K562 (cell line): Measurements from ENCODE around the gene HCRTR1. TPM values are rescaled to one million over a fixed set of nuclear protein-coding genes. Genes with fewer than 3 reads are reported as not detected.

Experiments used
- ATAC-seq: fragments of 200-7000 bp; cut with Tn5 transposase; 3 replicates; pipeline ENCODE4 v1.9.1; 2020; ENCODE audit warnings: moderate library complexity
- BruUV-seq: library from RNA; stranded (reverse); fragments of 400-500 nt; replicated peaks from 2 replicates; lab custom pipeline; 2021; lab: Mats Ljungman, UMichigan
- CTCF ChIA-PET: fragments of 300-600 bp; formaldehyde crosslinking; extraction: SDS; loops from one replicate; lab custom pipeline; 2021; ENCODE audit warnings: low intra/inter-chr PET ratio; lab: Yijun Ruan, JAX
- POLR2A ChIA-PET: fragments of 300-600, 350-650 bp; sonication (Branson Sonifier 250); formaldehyde crosslinking; extraction: SDS; loops from one replicate; lab custom pipeline; 2021; ENCODE audit warnings: antibody characterized with exemption, inconsistent platforms; lab: Yijun Ruan, JAX
- DNase-seq, 4 experiments: peaks; one replicate each; pipeline versions ENCODE4 v3.0.0 to v3.0.0-alpha.2; 2011 to 2018; ENCODE audit warnings: low spot score in 3 of 4, mixed read lengths in 3 of 4; ENCODE audit errors: extremely low read depth in 1 of 4
- FAIRE-seq: peaks from 2 replicates; lab custom pipeline; 2011; peaks lifted over from hg19 to GRCh38; lab: Jason Lieb, UNC
- H2AFZ ChIP-seq: 2 replicates; pipeline ENCODE4 v1.6.0; 2011; ENCODE audit warnings: low read depth, low read length, control low read depth, inconsistent platforms
- H3K27ac ChIP-seq: fragments of 200-600 bp; 3 replicates; pipeline ENCODE4 v1.8.0; 2011; ENCODE audit warnings: low read depth, mild to moderate bottlenecking, control low read depth, inconsistent platforms, low read length, moderate library complexity, mixed read lengths; ENCODE audit errors: extremely low read depth
- H3K27me3 ChIP-seq, 2 experiments: fragments of 300-600 bp in 1 of 2; 2 replicates in 1 of 2; 3 replicates in 1 of 2; pipeline versions ENCODE4 v1.6.0 to v1.8.0; 2011; ENCODE audit warnings: inconsistent platforms in 2 of 2, low read length in 2 of 2, mild to moderate bottlenecking in 1 of 2, mixed read lengths in 1 of 2, moderate library complexity in 1 of 2; ENCODE audit not compliant: control insufficient read depth in 2 of 2, insufficient read depth in 2 of 2
- H3K36me3 ChIP-seq: fragments of 300-600 bp; 3 replicates; pipeline ENCODE4 v1.8.0; 2011; ENCODE audit warnings: mild to moderate bottlenecking, low read length, inconsistent platforms; ENCODE audit not compliant: control insufficient read depth, insufficient read depth
- H3K4me1 ChIP-seq, 2 experiments: fragments of 200-600 bp in 1 of 2; replicated peaks in 1 of 2; 2 replicates in 1 of 2; 3 replicates in 1 of 2; pipeline versions ENCODE4 v1.5.1 to v1.8.0; 2011; ENCODE audit warnings: inconsistent platforms in 2 of 2, low read length in 2 of 2, mild to moderate bottlenecking in 1 of 2, mixed read lengths in 1 of 2, moderate library complexity in 1 of 2; ENCODE audit not compliant: control insufficient read depth in 2 of 2, insufficient read depth in 2 of 2
- H3K4me2 ChIP-seq: 2 replicates; pipeline ENCODE4 v1.6.1; 2011; ENCODE audit warnings: low read length, control low read depth, inconsistent platforms, mixed read lengths; ENCODE audit not compliant: insufficient read depth
- H3K4me3 ChIP-seq: fragments of 200-600 bp; sonication (generic), shearing (Covaris generic); 2 replicates; pipeline ENCODE4 v1.5.1; 2016; ENCODE audit warnings: control low read depth, inconsistent platforms
- H3K79me2 ChIP-seq: fragments of 200-600 bp; 3 replicates; pipeline ENCODE4 v1.8.0; 2011; ENCODE audit warnings: low read length, inconsistent platforms; ENCODE audit not compliant: control insufficient read depth, insufficient read depth
- H3K9ac ChIP-seq, 2 experiments: 2 replicates each; pipeline versions ENCODE4 v1.6.0 to v1.6.1; 2011; ENCODE audit warnings: low read depth in 2 of 2, low read length in 2 of 2, control low read depth in 1 of 2, inconsistent platforms in 1 of 2, mild to moderate bottlenecking in 1 of 2, mixed read lengths in 1 of 2; ENCODE audit not compliant: insufficient read depth in 1 of 2
- H3K9me1 ChIP-seq: one replicate; pipeline ENCODE4 v1.6.0; 2011; ENCODE audit warnings: inconsistent platforms, mild to moderate bottlenecking, low read length, moderate library complexity; ENCODE audit not compliant: control insufficient read depth, insufficient read depth
- H3K9me3 ChIP-seq: replicated peaks from 2 replicates; pipeline ENCODE4 v1.5.1; 2011; ENCODE audit warnings: low read depth, low read length, inconsistent platforms; ENCODE audit not compliant: control insufficient read depth, insufficient read depth
- H4K20me1 ChIP-seq: replicated peaks from 2 replicates; pipeline ENCODE4 v1.6.1; 2011; ENCODE audit warnings: low read length, inconsistent platforms, mixed read lengths; ENCODE audit not compliant: control insufficient read depth, insufficient read depth
- RHOXF2B ChIP-seq: fragments of 250-450 bp; sonication (Bioruptor Pico); conservative IDR thresholded peaks from 2 replicates; pipeline ENCODE4 v1.5.1; 2021
- ZBTB17 ChIP-seq: fragments of 450-650 bp; formaldehyde crosslinking; IDR thresholded peaks from 2 replicates; pipeline ENCODE4 v1.4.0; 2020; ENCODE audit warnings: mild to moderate bottlenecking
- ZNF398 ChIP-seq: fragments of 250-450 bp; sonication (Bioruptor Pico); IDR thresholded peaks from 2 replicates; pipeline ENCODE4 v1.8.0; 2021; ENCODE audit warnings: moderate library complexity, mild to moderate bottlenecking, inconsistent platforms
- WGBS: fragments of 100-300 bp; shearing (Covaris generic); methylation state at CpG from one replicate; pipeline ENCODE4 v1.1.6; 2016; ENCODE audit warnings: low coverage, mixed read lengths; ENCODE audit not compliant: insufficient coverage; ENCODE audit errors: missing lambda C conversion rate; 5-methylcytosine and 5-hydroxymethylcytosine counted together
- in situ Hi-C: fragments of 300-500 bp; cut with MboI; formaldehyde crosslinking; loops from 4 replicates; pipeline ENCODE4 v1.15.0; 2018; ENCODE audit warnings: inconsistent platforms, mixed read lengths
- intact Hi-C: fragments of 100-400 bp; cut with micrococcal nuclease; formaldehyde crosslinking; loops from 2 replicates; pipeline ENCODE4 v1.14.2; 2022
- polyA plus RNA-seq, 8 experiments: library from polyadenylated mRNA; depleted of rRNA in 4 of 8; stranded (reverse) in 5 of 8; unstranded in 3 of 8; fragments of >200 nt; fragmentation: Nextera tagmentation in 2 of 8; fragmentation: Illumina TruSeq in 1 of 8; extraction: Ambion mirVana in 2 of 8; extraction: Trizol in 1 of 8; gene quantifications; 2 replicates each; pipeline versions ENCODE4 v1.2.1 to v1.2.3, GENCODE V29; 2011 to 2014; ENCODE audit warnings: inconsistent platforms in 1 of 8, missing spikeins in 1 of 8
- total RNA-seq, 7 experiments: library from RNA; depleted of rRNA in 6 of 7; stranded (reverse); fragments of >200 nt in 6 of 7; fragmentation: Illumina TruSeq in 2 of 7; extraction: Trizol in 2 of 7; gene quantifications; 2 replicates each; pipeline versions ENCODE4 v1.2.1 to v1.2.3, GENCODE V29; 2011 to 2021; ENCODE audit warnings: low replicate concordance in 1 of 7

HCRTR1 gene
- total and polyA plus RNA-seq, 9 of the 15 experiments (the other 6 are each of a cell fraction or from before 2014, with no cell fraction given): not detected

- TF ChIP-seq RHOXF2B (CRISPR knock-in tag): no peak
- no peak for TF ChIP-seq ZNF398 (CRISPR knock-in tag)
- no peak for TF ChIP-seq ZBTB17
- intact Hi-C loops (no loop called here), in situ Hi-C loops (no loop called here)
- Histone ChIP-seq H2AFZ (no peak overlapping the region), H3K27ac (no peak overlapping the region), H3K4me1 (peaks cover 8 to 25% of the 10 kb centered on the region in 2 experiments; a peak in 4 of 5 replicates), H3K79me2 (no peaks in the 10 kb centered on the region), H4K20me1 (peaks cover 17% of the 10 kb centered on the region), H3K4me2 (no peak overlapping the region), H3K9ac (no peak overlapping the region), H3K9me3 (no peaks in the 10 kb centered on the region), H3K36me3 (no peaks in the 10 kb centered on the region), H3K27me3 (peaks cover 33 to 86% of the 10 kb centered on the region in 2 experiments; a peak in 4 of 5 replicates), H3K9me1 (no peaks in the 10 kb centered on the region), H3K4me3 (no peak overlapping the region)
- DNase-seq: peak in 1 of 4 experiments; percentile 7
- no peak for ATAC-seq
- no TSS peak for BruUV-seq
- ChIA-PET CTCF (no interaction called here), POLR2A (interaction anchor here (0.6 to 1.2 kb wide), 2 partner anchors 10 to 189 kb away, joined by 3 to 4 read pairs; no protein-coding TSS in a partner anchor)
- 1% methylated on average over 15 of the region's 15 CpGs for WGBS
- FAIRE-seq: no peak
These were observed 36.4 kb upstream of the HCRTR1 start for GRCh38 chr1:31580891-31581603.
